HL-60 (cell line): ENCODE data around the gene PIK3R1.

ENCODE experiments used
- CTCF ChIP-seq: IDR thresholded peaks from one replicate; pipeline ENCODE4 v1.5.1; 2011; ENCODE audit warnings: low read length, control low read depth, inconsistent platforms; ENCODE audit not compliant: insufficient read depth
- POLR2AphosphoS5 ChIP-seq: IDR thresholded peaks from 2 replicates; pipeline ENCODE4 v1.6.1; 2012; ENCODE audit warnings: low read depth

- TF ChIP-seq CTCF = no peak
- TF ChIP-seq POLR2AphosphoS5 = no peak
These were observed 37.9 kb upstream of the PIK3R1 start for GRCh38 chr5:68177676-68178075.
